HEK293 (cell line): ENCODE measurements around the gene SMIM10.

Experiments used
- HOXA7 ChIP-seq: sonication (generic); formaldehyde crosslinking; IDR thresholded peaks from 2 replicates; pipeline ENCODE4 v1.8.1; 2022; ENCODE audit warnings: missing genetic modification reagents, borderline replicate concordance
- TRIM28 ChIP-seq: IDR thresholded peaks from 2 replicates; pipeline ENCODE4 v1.6.1; 2011; ENCODE audit warnings: low read length, control low read depth, borderline replicate concordance
- TF ChIP-seq, protein P1 (sequence below): fragments of 450-650 bp; formaldehyde crosslinking; IDR thresholded peaks from 2 replicates; pipeline ENCODE4 v1.5.1; 2016; ENCODE audit warnings: missing biosample characterization, missing genetic modification characterization

DNA sequence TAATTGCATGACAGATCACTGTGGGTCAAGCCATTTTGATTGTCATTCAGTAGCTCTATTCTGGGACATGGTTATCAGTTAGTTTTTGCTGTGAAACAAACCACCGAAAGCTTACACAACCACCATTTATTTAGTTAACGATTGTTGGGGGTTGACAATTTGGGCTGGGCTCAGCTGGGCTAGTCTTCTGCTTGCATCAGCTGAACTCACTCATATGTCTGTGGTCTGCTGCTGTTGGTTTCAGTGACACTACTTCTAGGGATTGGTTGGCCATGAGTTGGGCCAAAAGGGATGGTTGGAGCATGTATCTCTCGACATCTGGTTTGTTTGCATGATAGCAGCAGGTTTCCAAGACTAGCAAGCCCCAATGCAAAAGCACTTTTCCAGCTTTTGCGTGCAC lies 5.3 kb upstream of the SMIM10 start:
- TF ChIP-seq, protein P1, sequence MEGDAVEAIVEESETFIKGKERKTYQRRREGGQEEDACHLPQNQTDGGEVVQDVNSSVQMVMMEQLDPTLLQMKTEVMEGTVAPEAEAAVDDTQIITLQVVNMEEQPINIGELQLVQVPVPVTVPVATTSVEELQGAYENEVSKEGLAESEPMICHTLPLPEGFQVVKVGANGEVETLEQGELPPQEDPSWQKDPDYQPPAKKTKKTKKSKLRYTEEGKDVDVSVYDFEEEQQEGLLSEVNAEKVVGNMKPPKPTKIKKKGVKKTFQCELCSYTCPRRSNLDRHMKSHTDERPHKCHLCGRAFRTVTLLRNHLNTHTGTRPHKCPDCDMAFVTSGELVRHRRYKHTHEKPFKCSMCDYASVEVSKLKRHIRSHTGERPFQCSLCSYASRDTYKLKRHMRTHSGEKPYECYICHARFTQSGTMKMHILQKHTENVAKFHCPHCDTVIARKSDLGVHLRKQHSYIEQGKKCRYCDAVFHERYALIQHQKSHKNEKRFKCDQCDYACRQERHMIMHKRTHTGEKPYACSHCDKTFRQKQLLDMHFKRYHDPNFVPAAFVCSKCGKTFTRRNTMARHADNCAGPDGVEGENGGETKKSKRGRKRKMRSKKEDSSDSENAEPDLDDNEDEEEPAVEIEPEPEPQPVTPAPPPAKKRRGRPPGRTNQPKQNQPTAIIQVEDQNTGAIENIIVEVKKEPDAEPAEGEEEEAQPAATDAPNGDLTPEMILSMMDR (tag by site-specific recombination), result no peak
- TF ChIP-seq TRIM28, result no peak
- TF ChIP-seq HOXA7 (CRISPR knock-in tag), result no peak
